MM.1S (cell line): Measurements from ENCODE around the gene ONECUT1.

Experiments used
- DNase-seq: peaks from one replicate; pipeline ENCODE4 v3.0.0-alpha.2; 2015
- H2AFZ ChIP-seq: fragments of 300-600 bp; sonication (generic); 2 replicates; pipeline ENCODE4 v1.6.0; 2016; ENCODE audit warnings: antibody characterized with exemption, low read length
- H3F3A ChIP-seq: fragments of 300-600 bp; sonication (generic); 2 replicates; pipeline ENCODE4 v1.6.1; 2016; ENCODE audit warnings: mild to moderate bottlenecking, antibody characterized with exemption, low read length, moderate library complexity, mixed read lengths; ENCODE audit not compliant: insufficient read depth
- H3K27ac ChIP-seq: fragments of 300-600 bp; sonication (generic); 2 replicates; pipeline ENCODE4 v1.5.1; 2016; ENCODE audit warnings: mild to moderate bottlenecking, low read length
- H3K27me3 ChIP-seq: fragments of 300-600 bp; sonication (generic); replicated peaks from 2 replicates; pipeline ENCODE4 v1.6.0; 2016; ENCODE audit warnings: low read length; ENCODE audit not compliant: insufficient read depth
- H3K36me3 ChIP-seq: fragments of 300-600 bp; sonication (generic); replicated peaks from 2 replicates; pipeline ENCODE4 v1.6.1; 2016; ENCODE audit warnings: mild to moderate bottlenecking, low read length, mixed read lengths; ENCODE audit not compliant: insufficient read depth
- H3K4me1 ChIP-seq: fragments of 300-600 bp; sonication (generic); 2 replicates; pipeline ENCODE4 v1.6.1; 2016; ENCODE audit warnings: low read length, mixed read lengths
- H3K4me2 ChIP-seq: fragments of 300-600 bp; sonication (generic); 2 replicates; pipeline ENCODE4 v1.6.0; 2016; ENCODE audit warnings: low read depth, low read length
- H3K4me3 ChIP-seq: fragments of 300-600 bp; sonication (generic); 2 replicates; pipeline ENCODE4 v1.5.1; 2016; ENCODE audit warnings: low read length, mixed read lengths
- H3K79me2 ChIP-seq: fragments of 300-600 bp; sonication (generic); 2 replicates; pipeline ENCODE4 v1.6.1; 2016; ENCODE audit warnings: mixed run types, low read length, mixed read lengths
- H3K9ac ChIP-seq: fragments of 300-600 bp; sonication (generic); 2 replicates; pipeline ENCODE4 v1.6.1; 2016; ENCODE audit warnings: low read length, mixed read lengths
- H3K9me2 ChIP-seq: fragments of 300-600 bp; sonication (generic); replicated peaks from 2 replicates; pipeline ENCODE4 v1.6.1; 2016; ENCODE audit warnings: mild to moderate bottlenecking, low read length, mixed read lengths; ENCODE audit not compliant: insufficient read depth
- H3K9me3 ChIP-seq: fragments of 300-600 bp; sonication (generic); replicated peaks from 2 replicates; pipeline ENCODE4 v1.6.1; 2016; ENCODE audit warnings: mild to moderate bottlenecking, low read length, mixed read lengths; ENCODE audit not compliant: insufficient read depth
- H4K20me1 ChIP-seq: fragments of 300-600 bp; sonication (generic); 2 replicates; pipeline ENCODE4 v1.6.1; 2016; ENCODE audit warnings: mild to moderate bottlenecking, low read length, moderate library complexity, mixed read lengths; ENCODE audit not compliant: insufficient read depth
- EZH2 ChIP-seq: fragments of 300-600 bp; sonication (generic); optimal IDR thresholded peaks from 2 replicates; pipeline ENCODE3; 2017; ENCODE audit warnings: low read depth, mild to moderate bottlenecking, antibody characterized with exemption, low read length, mixed read lengths
- EZH2phosphoT487 ChIP-seq: fragments of 300-600 bp; sonication (generic); IDR thresholded peaks from 2 replicates; pipeline ENCODE4 v1.6.1; 2018; ENCODE audit warnings: antibody characterized with exemption, low read length
- TF ChIP-seq, protein P1 (sequence below): fragments of 300-600 bp; sonication (generic); IDR thresholded peaks from 2 replicates; pipeline ENCODE4 v1.5.1; 2016; ENCODE audit warnings: antibody characterized with exemption, low read length, mixed read lengths

ONECUT1 gene

DNA sequence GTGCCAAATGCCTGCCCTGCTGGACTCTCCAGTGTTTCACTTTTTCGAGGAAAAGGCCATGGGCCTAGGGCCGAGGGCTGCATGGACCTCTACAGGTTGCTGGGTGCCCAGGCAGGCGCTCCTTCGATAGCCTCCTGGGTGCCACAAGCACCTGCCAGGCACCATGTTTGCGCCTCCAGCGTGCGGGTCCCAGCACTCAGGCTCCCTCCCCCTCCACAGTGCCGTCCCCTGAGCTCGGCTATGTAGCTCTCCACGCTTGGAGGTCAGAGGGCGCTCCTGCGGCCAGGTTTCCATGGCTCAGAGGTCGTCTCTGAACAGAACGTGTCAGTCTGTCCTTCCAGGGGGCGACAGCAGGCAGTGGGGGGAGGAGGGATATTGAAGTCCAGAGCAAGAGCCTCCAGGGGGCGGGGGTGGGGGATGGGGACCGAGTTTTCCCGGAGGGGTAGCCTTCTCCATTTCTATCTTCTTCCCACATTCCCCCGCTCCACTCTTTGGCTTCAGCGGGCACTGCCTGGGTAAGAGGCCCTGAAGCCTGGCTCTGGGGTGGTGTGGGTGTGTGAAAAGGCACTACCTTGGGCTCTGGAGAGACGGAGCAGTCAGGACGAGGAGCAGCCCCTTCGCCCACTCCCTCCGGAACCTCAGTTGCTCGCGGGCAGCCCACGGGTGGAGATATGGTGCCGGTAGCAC, 3.6 kb downstream of the ONECUT1 start:
- no peak overlapping the region for H3K4me2 ChIP-seq
- no peaks in the 10 kb centered on the region for H3K79me2 ChIP-seq
- TF ChIP-seq EZH2phosphoT487 (no peak), EZH2 (no peak)
- TF ChIP-seq, protein P1, sequence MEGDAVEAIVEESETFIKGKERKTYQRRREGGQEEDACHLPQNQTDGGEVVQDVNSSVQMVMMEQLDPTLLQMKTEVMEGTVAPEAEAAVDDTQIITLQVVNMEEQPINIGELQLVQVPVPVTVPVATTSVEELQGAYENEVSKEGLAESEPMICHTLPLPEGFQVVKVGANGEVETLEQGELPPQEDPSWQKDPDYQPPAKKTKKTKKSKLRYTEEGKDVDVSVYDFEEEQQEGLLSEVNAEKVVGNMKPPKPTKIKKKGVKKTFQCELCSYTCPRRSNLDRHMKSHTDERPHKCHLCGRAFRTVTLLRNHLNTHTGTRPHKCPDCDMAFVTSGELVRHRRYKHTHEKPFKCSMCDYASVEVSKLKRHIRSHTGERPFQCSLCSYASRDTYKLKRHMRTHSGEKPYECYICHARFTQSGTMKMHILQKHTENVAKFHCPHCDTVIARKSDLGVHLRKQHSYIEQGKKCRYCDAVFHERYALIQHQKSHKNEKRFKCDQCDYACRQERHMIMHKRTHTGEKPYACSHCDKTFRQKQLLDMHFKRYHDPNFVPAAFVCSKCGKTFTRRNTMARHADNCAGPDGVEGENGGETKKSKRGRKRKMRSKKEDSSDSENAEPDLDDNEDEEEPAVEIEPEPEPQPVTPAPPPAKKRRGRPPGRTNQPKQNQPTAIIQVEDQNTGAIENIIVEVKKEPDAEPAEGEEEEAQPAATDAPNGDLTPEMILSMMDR = no peak
- no peak overlapping the region for H3K9ac ChIP-seq
- H3K27me3 ChIP-seq = peaks cover 62% of the 10 kb centered on the region
- no peak overlapping the region for H2AFZ ChIP-seq
- no peaks in the 10 kb centered on the region for H3K9me3 ChIP-seq
- DNase-seq = no peak
- H3K27ac ChIP-seq = no peak overlapping the region
- no peaks in the 10 kb centered on the region for H3K4me1 ChIP-seq
- H3F3A ChIP-seq = no peaks in the 10 kb centered on the region
- H4K20me1 ChIP-seq = no peaks in the 10 kb centered on the region
- H3K9me2 ChIP-seq = no peaks in the 10 kb centered on the region
- H3K36me3 ChIP-seq = no peaks in the 10 kb centered on the region
- no peak overlapping the region for H3K4me3 ChIP-seq

DNA sequence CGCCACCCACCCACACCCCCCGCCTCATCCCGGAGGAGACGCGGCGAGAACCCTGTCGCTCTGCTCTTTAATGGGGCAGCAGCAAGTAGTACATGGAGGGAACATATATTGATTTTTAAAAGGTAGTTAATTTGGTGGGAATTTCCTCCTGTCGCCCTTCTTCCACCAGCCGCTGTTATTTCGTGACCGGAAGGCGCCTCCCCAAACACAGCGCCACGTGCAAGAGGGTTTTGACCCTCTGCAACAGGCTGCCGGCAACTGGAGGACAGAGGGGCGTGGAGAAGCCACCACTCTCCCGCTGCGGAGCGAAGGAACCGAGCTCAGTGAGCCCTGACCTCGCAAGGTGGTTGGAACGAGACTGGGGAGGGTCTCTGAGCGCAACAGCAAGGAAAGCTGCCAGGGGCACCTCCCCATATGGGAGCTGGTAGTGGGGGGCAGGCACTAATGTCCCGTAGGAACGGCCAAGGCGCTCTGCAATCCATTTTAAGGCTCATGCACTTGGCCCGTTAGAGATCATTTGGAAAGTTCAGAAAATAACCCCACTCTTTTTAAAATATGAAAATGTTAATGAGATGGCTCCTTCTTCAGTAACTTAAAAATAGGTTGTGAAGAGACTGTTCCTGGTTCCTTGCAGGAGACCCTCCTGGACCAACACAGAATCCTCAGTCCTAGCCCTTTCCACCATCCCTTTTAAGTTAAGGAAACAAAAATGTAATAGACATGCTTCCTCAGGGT, 4.3 kb downstream of the ONECUT1 start:
- TF ChIP-seq EZH2 (no peak), EZH2phosphoT487 (no peak)
- TF ChIP-seq, protein P1 = no peak
- H3K4me1 ChIP-seq = no peaks in the 10 kb centered on the region
- H3K4me2 ChIP-seq = no peak overlapping the region
- H3K9me3 ChIP-seq = no peaks in the 10 kb centered on the region
- no peak for DNase-seq
- H4K20me1 ChIP-seq = no peaks in the 10 kb centered on the region
- H3K27ac ChIP-seq = no peak overlapping the region
- no peak overlapping the region for H3K4me3 ChIP-seq
- H3K9me2 ChIP-seq = no peaks in the 10 kb centered on the region
- H3K79me2 ChIP-seq = no peaks in the 10 kb centered on the region
- no peaks in the 10 kb centered on the region for H3K36me3 ChIP-seq
- no peaks in the 10 kb centered on the region for H3F3A ChIP-seq
- H3K27me3 ChIP-seq = peaks cover 62% of the 10 kb centered on the region
- no peak overlapping the region for H2AFZ ChIP-seq
- H3K9ac ChIP-seq = no peak overlapping the region

DNA sequence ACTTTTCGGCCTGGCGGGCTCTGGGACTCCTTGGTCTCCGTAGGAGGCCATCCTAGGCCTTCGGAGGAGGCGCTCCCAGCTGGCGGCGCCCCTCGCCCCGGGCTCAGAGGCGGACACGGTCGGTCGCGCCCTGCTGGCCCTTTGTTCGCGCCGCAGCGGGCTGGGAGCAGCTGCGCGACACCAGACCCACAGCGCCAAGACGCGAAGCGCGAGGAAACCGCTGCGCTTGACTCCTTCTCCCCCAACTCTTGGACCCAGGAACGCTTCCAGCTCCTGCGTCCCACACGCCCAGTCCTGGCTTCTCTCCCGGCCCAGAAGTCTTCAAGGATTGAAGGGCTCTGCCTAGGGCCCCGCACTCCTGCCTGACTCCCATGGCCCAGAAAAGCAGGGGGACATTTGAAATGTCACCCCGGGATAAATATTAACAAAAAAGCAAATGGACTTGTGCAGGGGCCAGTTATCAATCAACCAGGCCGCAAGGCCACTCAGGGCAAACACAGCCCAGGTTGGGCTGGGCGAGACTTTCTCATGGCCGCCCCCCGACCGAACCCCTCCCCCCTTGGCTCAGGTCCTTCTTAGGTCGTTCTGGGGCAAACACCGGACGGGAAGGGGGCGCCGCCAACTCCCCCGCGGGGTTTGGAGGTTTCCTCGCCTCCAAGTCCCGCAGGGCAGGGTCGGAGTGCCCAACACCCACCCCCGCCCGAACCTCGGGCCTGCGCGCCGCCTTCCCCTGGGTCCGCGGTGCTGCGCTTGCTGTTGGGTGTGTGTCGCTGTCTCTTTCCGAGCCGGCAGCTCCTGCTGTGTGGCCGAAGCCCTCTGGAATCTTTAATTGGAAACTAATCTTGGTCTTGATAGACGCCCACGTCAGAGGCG, 5.1 kb downstream of the ONECUT1 start:
- TF ChIP-seq EZH2 (no peak), EZH2phosphoT487 (no peak)
- TF ChIP-seq, protein P1 = no peak
- DNase-seq = no peak
- no peak overlapping the region for H3K9ac ChIP-seq
- no peaks in the 10 kb centered on the region for H3K9me3 ChIP-seq
- no peaks in the 10 kb centered on the region for H3K9me2 ChIP-seq
- no peak overlapping the region for H3K4me3 ChIP-seq
- H3F3A ChIP-seq = no peaks in the 10 kb centered on the region
- no peaks in the 10 kb centered on the region for H4K20me1 ChIP-seq
- H3K4me2 ChIP-seq = no peak overlapping the region
- H2AFZ ChIP-seq = no peak overlapping the region
- peaks cover 4% of the 10 kb centered on the region; the same call in 1 of the 2 replicates for H3K4me1 ChIP-seq
- H3K27me3 ChIP-seq = peaks cover 62% of the 10 kb centered on the region
- no peaks in the 10 kb centered on the region for H3K36me3 ChIP-seq
- H3K79me2 ChIP-seq = no peaks in the 10 kb centered on the region
- no peak overlapping the region for H3K27ac ChIP-seq
